DND-41 (cell line): ENCODE data around the gene SPATS2L.

Experiments
- CTCF ChIP-seq: IDR thresholded peaks from 2 replicates; pipeline ENCODE4 v1.5.1; 2012; ENCODE audit warnings: borderline replicate concordance, low read length, moderate library complexity, mild to moderate bottlenecking; ENCODE audit not compliant: poor library complexity, severe bottlenecking; ENCODE audit errors: extremely low read depth
- EZH2 ChIP-seq: IDR thresholded peaks from 3 replicates; pipeline ENCODE4 v1.6.1; 2012; ENCODE audit warnings: borderline replicate concordance, low read depth, mild to moderate bottlenecking, moderate library complexity, low read length, inconsistent platforms; ENCODE audit not compliant: severe bottlenecking

DNA sequence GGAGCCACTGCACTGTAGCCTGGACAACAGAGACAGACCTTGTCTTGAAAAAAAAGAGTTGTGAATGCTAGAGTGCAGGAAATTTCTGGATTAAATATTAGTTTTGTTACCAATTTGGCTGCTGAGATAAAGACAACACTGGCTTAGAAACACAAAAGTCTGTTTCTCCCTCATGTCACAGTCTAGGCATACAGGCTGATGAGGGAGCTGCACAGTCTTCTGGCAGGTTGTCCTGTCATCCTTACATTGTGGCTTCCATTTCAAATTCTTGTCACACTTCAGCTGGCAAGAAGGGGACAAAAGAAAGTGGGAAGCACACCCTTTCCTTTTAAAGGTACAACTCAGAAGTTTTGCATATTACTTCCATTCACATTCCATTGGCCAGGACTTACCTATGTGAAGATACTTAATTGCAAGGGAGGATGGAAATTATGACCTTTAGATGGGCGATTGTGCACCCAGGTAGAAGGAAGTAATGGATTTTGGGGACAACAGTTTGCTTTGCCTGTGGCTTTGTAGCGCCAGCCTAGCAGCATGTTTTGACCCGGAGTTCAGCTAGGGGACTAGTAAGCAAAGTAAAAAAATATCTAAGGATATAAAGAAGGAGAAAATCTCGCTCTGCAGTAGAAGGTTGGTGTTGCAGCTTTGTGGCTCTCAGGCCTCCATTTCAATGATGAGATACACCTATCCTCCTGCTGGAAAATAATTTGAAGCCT is 55.9 kb downstream of the SPATS2L start:
- TF ChIP-seq EZH2 = no peak
- no peak for TF ChIP-seq CTCF
